NCI-H2081 treated with DMSO at 0.1 percent for 48 hours (cell line): ENCODE data around the gene VAC14.
A peak's percentile ranks its signal among the peaks of the same experiment; 100 is the strongest.

Experiments
- DNase-seq: peaks from one replicate; lab custom pipeline; 2025; lab: John Stamatoyannopoulos, UW

Gene VAC14

GRCh38 chr16:70661918-70662641, 138.9 kb downstream of the VAC14 start:
- DNase-seq: no peak

GRCh38 chr16:70661534-70661917, 139.4 kb downstream of the VAC14 start:
- no peak for DNase-seq

GRCh38 chr16:70660672-70661350, 140.1 kb downstream of the VAC14 start:
- DNase-seq: no peak

- no peak for DNase-seq
These were observed 140.8 kb downstream of the VAC14 start for GRCh38 chr16:70659953-70660671.

- DNase-seq: no peak
These were observed 141.4 kb downstream of the VAC14 start for GRCh38 chr16:70659546-70659945.

- DNase-seq: no peak
These were observed 142.0 kb downstream of the VAC14 start for GRCh38 chr16:70658921-70659320.

GRCh38 chr16:70657956-70658355, 143.0 kb downstream of the VAC14 start:
- no peak for DNase-seq

- DNase-seq: no peak
These were observed 144.2 kb downstream of the VAC14 start for GRCh38 chr16:70656712-70657263.

- DNase-seq: no peak
These were observed 144.8 kb downstream of the VAC14 start for GRCh38 chr16:70656065-70656711.

- peak; percentile 9 for DNase-seq
These were observed 146.9 kb downstream of the VAC14 start for GRCh38 chr16:70653809-70654771.

GRCh38 chr16:70653406-70653805, 147.6 kb downstream of the VAC14 start:
- DNase-seq: no peak

- no peak for DNase-seq
These were observed 148.6 kb downstream of the VAC14 start for GRCh38 chr16:70652322-70652721.

- no peak for DNase-seq
These were observed 149.4 kb downstream of the VAC14 start for GRCh38 chr16:70651524-70651923.

GRCh38 chr16:70650216-70650615, 150.7 kb downstream of the VAC14 start:
- DNase-seq: no peak

GRCh38 chr16:70649300-70649699, 151.7 kb downstream of the VAC14 start:
- no peak for DNase-seq

- no peak for DNase-seq
These were observed 152.4 kb downstream of the VAC14 start for GRCh38 chr16:70648606-70649005.

- DNase-seq: no peak
These were observed 153.3 kb downstream of the VAC14 start for GRCh38 chr16:70647441-70648359.

GRCh38 chr16:70646260-70647241, 154.4 kb downstream of the VAC14 start, which contains the start of gene IL34:
IL34 (plus strand) TSS chr16:70646559; CDS start chr16:70646948, 389 bp downstream.
- no peak for DNase-seq
